HepG2 (cell line): ENCODE data around the gene RPH3AL. TPM values are rescaled to one million over a fixed set of nuclear protein-coding genes. Genes with fewer than 3 reads are reported as not detected.

Experiments used
- ATAC-seq: fragments of 200-7000 bp; cut with Tn5 transposase; 3 replicates; pipeline ENCODE4 v1.9.1; 2020; ENCODE audit warnings: mild to moderate bottlenecking, moderate library complexity
- BruUV-seq: library from RNA; stranded (reverse); fragments of 400-500 nt; replicated peaks from 2 replicates; lab custom pipeline; 2021; lab: Mats Ljungman, UMichigan
- CTCF ChIA-PET: fragments of 300-600 bp; formaldehyde crosslinking; extraction: SDS; loops from one replicate; lab custom pipeline; 2021; ENCODE audit warnings: low total read pairs, inconsistent platforms, low intra/inter-chr PET ratio; lab: Yijun Ruan, JAX
- POLR2A ChIA-PET: fragments of 350-600 bp; sonication (Branson Sonifier 250); formaldehyde crosslinking; loops from one replicate; lab custom pipeline; 2020; ENCODE audit warnings: antibody characterized with exemption, inconsistent platforms; lab: Yijun Ruan, JAX
- DNase-seq: peaks from one replicate; pipeline ENCODE4 v3.0.0-alpha.2; 2015; ENCODE audit warnings: low spot score
- FAIRE-seq: peaks from 3 replicates; lab custom pipeline; 2011; peaks lifted over from hg19 to GRCh38; lab: Jason Lieb, UNC
- H2AFZ ChIP-seq: one replicate; pipeline ENCODE4 v1.6.1; 2011; ENCODE audit warnings: low read length, inconsistent platforms
- H3K27ac ChIP-seq: fragments of 300-600 bp; 3 replicates; pipeline ENCODE4 v1.8.0; 2011; ENCODE audit warnings: mixed run types, mild to moderate bottlenecking, mixed read lengths, low read length, inconsistent platforms; ENCODE audit not compliant: insufficient read depth; ENCODE audit errors: extremely low read length
- H3K27me3 ChIP-seq, 2 experiments: fragments of 200-600 bp in 1 of 2; 2 replicates in 1 of 2; 3 replicates in 1 of 2; pipeline versions ENCODE4 v1.6.0 to v1.8.0; 2011; ENCODE audit warnings: low read length in 2 of 2, mild to moderate bottlenecking in 2 of 2, moderate library complexity in 2 of 2, inconsistent platforms in 1 of 2; ENCODE audit not compliant: insufficient read depth in 2 of 2, control insufficient read depth in 1 of 2
- H3K36me3 ChIP-seq, 2 experiments: fragments of 200-600 bp in 1 of 2; replicated peaks in 1 of 2; 2 replicates in 1 of 2; 3 replicates in 1 of 2; pipeline versions ENCODE4 v1.5.1 to v1.8.0; 2011; ENCODE audit warnings: low read length in 2 of 2, inconsistent platforms in 1 of 2; ENCODE audit not compliant: insufficient read depth in 2 of 2, control insufficient read depth in 1 of 2
- H3K4me1 ChIP-seq: 2 replicates; pipeline ENCODE4 v1.5.1; 2012; ENCODE audit warnings: low read length, inconsistent platforms; ENCODE audit not compliant: insufficient read depth
- H3K4me2 ChIP-seq: 2 replicates; pipeline ENCODE4 v1.6.0; 2011; ENCODE audit warnings: low read depth, low read length, inconsistent platforms
- H3K4me3 ChIP-seq, 3 experiments: fragments of 200-600 bp in 1 of 3; sonication (generic), shearing (Covaris generic) in 1 of 3; replicated peaks in 1 of 3; 2 replicates each; pipeline ENCODE4 v1.5.1; 2011 to 2016; ENCODE audit warnings: low read length in 3 of 3, inconsistent platforms in 2 of 3, low read depth in 2 of 3, mild to moderate bottlenecking in 2 of 3, control low read depth in 1 of 3, mixed read lengths in 1 of 3; ENCODE audit not compliant: insufficient read depth in 1 of 3
- H3K79me2 ChIP-seq: one replicate; pipeline ENCODE4 v1.6.1; 2011; ENCODE audit warnings: low read length, inconsistent platforms; ENCODE audit not compliant: insufficient read depth
- H3K9ac ChIP-seq: 2 replicates; pipeline ENCODE4 v1.6.0; 2011; ENCODE audit warnings: mild to moderate bottlenecking, low read depth, low read length, inconsistent platforms; ENCODE audit not compliant: insufficient read depth
- H3K9me3 ChIP-seq: 2 replicates; pipeline ENCODE4 v1.5.1; 2012; ENCODE audit warnings: mild to moderate bottlenecking, low read length
- H4K20me1 ChIP-seq: 2 replicates; pipeline ENCODE4 v1.6.0; 2011; ENCODE audit warnings: inconsistent platforms, mild to moderate bottlenecking, low read length, moderate library complexity; ENCODE audit not compliant: insufficient read depth
- IRF2 ChIP-seq: IDR thresholded peaks from 2 replicates; pipeline ENCODE4 v1.6.1; 2018; ENCODE audit warnings: missing genetic modification reagents, missing compliant biosample characterization
- RCOR2 ChIP-seq: IDR thresholded peaks from 2 replicates; pipeline ENCODE4 v1.6.1; 2016; ENCODE audit warnings: missing biosample characterization, missing genetic modification reagents
- TARDBP ChIP-seq: sonication (generic); formaldehyde crosslinking; IDR thresholded peaks from 2 replicates; pipeline ENCODE4 v1.8.0; 2022; ENCODE audit warnings: mild to moderate bottlenecking, missing genetic modification reagents
- ZBTB26 ChIP-seq: IDR thresholded peaks from 2 replicates; pipeline ENCODE4 v1.6.1; 2016; ENCODE audit warnings: missing compliant biosample characterization, missing genetic modification reagents, borderline replicate concordance
- ZFP62 ChIP-seq: sonication (generic); formaldehyde crosslinking; IDR thresholded peaks from 2 replicates; pipeline ENCODE4 v1.4.0; 2020; ENCODE audit warnings: missing genetic modification reagents
- ZFX ChIP-seq: sonication (generic); formaldehyde crosslinking; IDR thresholded peaks from 2 replicates; pipeline ENCODE4 v1.4.0; 2020; ENCODE audit warnings: mild to moderate bottlenecking, low read depth, missing genetic modification reagents, moderate library complexity
- ZNF275 ChIP-seq: sonication (generic); formaldehyde crosslinking; IDR thresholded peaks from 2 replicates; pipeline ENCODE4 v1.8.0; 2022; ENCODE audit warnings: missing genetic modification reagents, mild to moderate bottlenecking, inconsistent platforms, borderline replicate concordance
- WGBS: methylation state at CpG from one replicate; pipeline ENCODE4 v1.1.6; 2017; ENCODE audit warnings: low lambda C conversion rate; 5-methylcytosine and 5-hydroxymethylcytosine counted together
- in situ Hi-C: cut with HindIII; loops from 2 replicates; pipeline ENCODE4 v1.10.0; 2017; ENCODE audit warnings: low pct_unique_long_range_greater_than_20kb; ENCODE audit not compliant: extremely low pct_ligation_motif_present
- intact Hi-C: fragments of 100-400 bp; cut with micrococcal nuclease; formaldehyde crosslinking; loops from one replicate; pipeline ENCODE4 v1.10.0; 2022; ENCODE audit not compliant: unreplicated experiment
- polyA plus RNA-seq, 8 experiments: library from polyadenylated mRNA; depleted of rRNA in 3 of 8; stranded (reverse) in 7 of 8; unstranded in 1 of 8; fragments of >200 nt; fragmentation: Illumina TruSeq in 4 of 8; extraction: Trizol in 4 of 8; gene quantifications; 2 replicates each; pipeline versions ENCODE4 v1.2.1 to v1.2.3, GENCODE V29; 2011 to 2016; ENCODE audit warnings: low read depth in 4 of 8, missing spikeins in 1 of 8, mixed read lengths in 1 of 8; ENCODE audit not compliant: insufficient read depth in 1 of 8
- total RNA-seq, 5 experiments: library from RNA; depleted of rRNA; stranded (reverse); fragments of >200 nt; fragmentation: Illumina TruSeq; extraction: Trizol; gene quantifications; 2 replicates each; pipeline ENCODE4 v1.2.3, GENCODE V29; 2016; ENCODE audit warnings: low read depth in 1 of 5
- TF ChIP-seq, protein P1 (sequence below): sonication (generic); formaldehyde crosslinking; IDR thresholded peaks from 2 replicates; pipeline ENCODE4 v1.4.0; 2020; ENCODE audit warnings: missing genetic modification reagents, mild to moderate bottlenecking, borderline replicate concordance
- TF ChIP-seq, protein P2 (sequence below): sonication (generic); formaldehyde crosslinking; IDR thresholded peaks from 2 replicates; pipeline ENCODE4 v1.5.1; 2020; ENCODE audit warnings: missing genetic modification reagents, mild to moderate bottlenecking, borderline replicate concordance

Gene RPH3AL
- total and polyA plus RNA-seq, 2 of the 13 experiments (the other 11 are each of a cell fraction or from before 2014, with no cell fraction given), result 7.8 to 16.4 TPM

- TF ChIP-seq ZNF275 (CRISPR knock-in tag), result no peak
- TF ChIP-seq ZFX, result peak; percentile 54
- TF ChIP-seq, all 625 proteins: peak for 16
These were observed 31.4 kb upstream of the RPH3AL start (continued) for GRCh38 chr17:383771-384621.

DNA sequence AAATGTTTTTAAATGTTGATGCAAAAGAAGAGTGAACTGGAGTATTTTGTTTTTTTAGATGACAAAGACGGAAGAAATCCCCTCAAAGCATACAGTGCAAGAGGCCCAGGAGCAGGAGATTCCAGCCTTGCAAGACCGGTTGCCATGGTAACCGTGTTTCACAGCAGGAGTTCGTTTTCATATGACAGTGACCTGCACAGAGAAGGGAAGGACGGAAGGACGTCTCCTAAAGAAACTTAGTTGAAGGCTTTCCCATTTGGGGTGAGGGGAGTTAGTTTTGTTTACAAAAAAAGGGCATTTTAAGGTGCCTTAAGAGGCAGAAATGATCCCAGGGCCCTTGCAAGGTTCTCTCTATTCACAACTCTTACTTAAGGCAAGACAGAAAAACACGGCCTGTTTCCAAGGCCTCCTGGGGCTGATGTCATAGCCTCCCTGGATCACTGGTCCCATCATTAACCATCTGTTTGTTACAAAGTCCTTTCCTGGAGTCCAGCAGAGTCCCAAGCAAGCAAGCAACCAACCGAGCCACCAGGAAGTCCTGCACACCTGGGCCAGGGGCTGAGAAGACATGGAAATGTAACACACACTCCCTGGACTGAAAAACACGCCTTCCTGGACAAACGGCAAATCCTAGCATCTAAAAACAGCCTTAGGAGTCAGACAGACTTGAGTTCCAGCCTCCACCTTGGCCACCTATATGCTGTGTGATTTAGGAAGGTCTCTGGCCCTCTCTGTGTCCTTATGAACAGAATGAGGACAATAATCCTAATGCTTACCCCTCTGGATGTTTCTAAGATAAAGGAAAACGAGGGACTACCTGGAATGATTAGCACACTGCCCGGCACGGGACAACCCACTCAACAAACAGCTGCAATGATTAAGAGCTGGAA lies 30.3 kb upstream of the RPH3AL start:
- Histone ChIP-seq H3K27ac (peak overlapping the region; percentile 21), H3K79me2 (no peaks in the 10 kb centered on the region), H2AFZ (no peak overlapping the region), H3K36me3 (no peaks in the 10 kb centered on the region), H3K9me3 (no peaks in the 10 kb centered on the region), H3K4me1 (peaks cover 43% of the 10 kb centered on the region), H3K4me2 (peak overlapping the region; percentile 22; the same call in 1 of the 2 replicates), H3K9ac (no peak overlapping the region), H3K27me3 (0 out of 5 replicates have a peak, but pooled peaks cover 0 to 1% of the 10 kb centered on the region in 2 experiments), H4K20me1 (no peaks in the 10 kb centered on the region), H3K4me3 (no peak overlapping the region)
- intact Hi-C loops (no loop called here), in situ Hi-C loops (no loop called here)
- DNase-seq, result peak; percentile 65
- ATAC-seq, result no peak
- WGBS, result 42% methylated on average over 13 of the region's 13 CpGs
- BruUV-seq, result no TSS peak
- FAIRE-seq, result peak; percentile 71
- ChIA-PET CTCF (no interaction called here), POLR2A (interaction anchor here (1.0 to 1.7 kb wide), 3 partner anchors 28 to 32 kb away, joined by 3 to 14 read pairs (median 4); partner anchors contain the start of gene RPH3AL)
- TF ChIP-seq RCOR2 (CRISPR knock-in tag) (0 out of 2 replicates have a peak, but pooled peaks have one; percentile 23), ZFP62 (CRISPR knock-in tag) (no peak), ZBTB26 (CRISPR knock-in tag) (no peak), TARDBP (0 out of 2 replicates have a peak, but pooled peaks have one; percentile 15), IRF2 (CRISPR knock-in tag) (no peak)
- TF ChIP-seq, protein P1, sequence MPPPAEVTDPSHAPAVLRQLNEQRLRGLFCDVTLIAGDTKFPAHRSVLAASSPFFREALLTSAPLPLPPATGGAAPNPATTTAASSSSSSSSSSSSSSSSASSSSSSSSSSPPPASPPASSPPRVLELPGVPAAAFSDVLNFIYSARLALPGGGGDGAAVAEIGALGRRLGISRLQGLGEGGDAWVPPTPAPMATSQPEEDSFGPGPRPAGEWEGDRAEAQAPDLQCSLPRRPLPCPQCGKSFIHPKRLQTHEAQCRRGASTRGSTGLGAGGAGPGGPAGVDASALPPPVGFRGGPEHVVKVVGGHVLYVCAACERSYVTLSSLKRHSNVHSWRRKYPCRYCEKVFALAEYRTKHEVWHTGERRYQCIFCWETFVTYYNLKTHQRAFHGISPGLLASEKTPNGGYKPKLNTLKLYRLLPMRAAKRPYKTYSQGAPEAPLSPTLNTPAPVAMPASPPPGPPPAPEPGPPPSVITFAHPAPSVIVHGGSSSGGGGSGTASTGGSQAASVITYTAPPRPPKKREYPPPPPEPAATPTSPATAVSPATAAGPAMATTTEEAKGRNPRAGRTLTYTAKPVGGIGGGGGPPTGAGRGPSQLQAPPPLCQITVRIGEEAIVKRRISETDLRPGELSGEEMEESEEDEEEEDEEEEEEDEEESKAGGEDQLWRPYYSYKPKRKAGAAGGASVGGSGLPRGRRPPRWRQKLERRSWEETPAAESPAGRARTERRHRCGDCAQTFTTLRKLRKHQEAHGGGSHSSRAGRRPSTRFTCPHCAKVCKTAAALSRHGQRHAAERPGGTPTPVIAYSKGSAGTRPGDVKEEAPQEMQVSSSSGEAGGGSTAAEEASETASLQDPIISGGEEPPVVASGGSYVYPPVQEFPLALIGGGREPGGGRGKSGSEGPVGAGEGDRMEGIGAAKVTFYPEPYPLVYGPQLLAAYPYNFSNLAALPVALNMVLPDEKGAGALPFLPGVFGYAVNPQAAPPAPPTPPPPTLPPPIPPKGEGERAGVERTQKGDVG (CRISPR knock-in tag), result no peak
- TF ChIP-seq, protein P2, sequence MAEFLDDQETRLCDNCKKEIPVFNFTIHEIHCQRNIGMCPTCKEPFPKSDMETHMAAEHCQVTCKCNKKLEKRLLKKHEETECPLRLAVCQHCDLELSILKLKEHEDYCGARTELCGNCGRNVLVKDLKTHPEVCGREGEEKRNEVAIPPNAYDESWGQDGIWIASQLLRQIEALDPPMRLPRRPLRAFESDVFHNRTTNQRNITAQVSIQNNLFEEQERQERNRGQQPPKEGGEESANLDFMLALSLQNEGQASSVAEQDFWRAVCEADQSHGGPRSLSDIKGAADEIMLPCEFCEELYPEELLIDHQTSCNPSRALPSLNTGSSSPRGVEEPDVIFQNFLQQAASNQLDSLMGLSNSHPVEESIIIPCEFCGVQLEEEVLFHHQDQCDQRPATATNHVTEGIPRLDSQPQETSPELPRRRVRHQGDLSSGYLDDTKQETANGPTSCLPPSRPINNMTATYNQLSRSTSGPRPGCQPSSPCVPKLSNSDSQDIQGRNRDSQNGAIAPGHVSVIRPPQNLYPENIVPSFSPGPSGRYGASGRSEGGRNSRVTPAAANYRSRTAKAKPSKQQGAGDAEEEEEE, result no peak
